IMR-90 (cell line): Measurements from ENCODE around the gene NPL. TPM values are rescaled to one million over a fixed set of nuclear protein-coding genes. Genes with fewer than 3 reads are reported as not detected.

Source experiments
- ATAC-seq: fragments of 200-7000 bp; cut with Tn5 transposase; 2 replicates; pipeline ENCODE4 v1.9.1; 2020; ENCODE audit warnings: low read depth, mild to moderate bottlenecking, moderate library complexity
- BruUV-seq: library from RNA; stranded (reverse); fragments of 400-500 nt; replicated peaks from 2 replicates; lab custom pipeline; 2021; lab: Mats Ljungman, UMichigan
- CTCF ChIA-PET: fragments of 300-600 bp; formaldehyde crosslinking; extraction: SDS; loops from one replicate; lab custom pipeline; 2021; ENCODE audit warnings: antibody characterized with exemption; lab: Yijun Ruan, JAX
- POLR2A ChIA-PET: fragments of 300-600 bp; sonication (Branson Sonifier 250); formaldehyde crosslinking; loops from one replicate; lab custom pipeline; 2022; ENCODE audit warnings: antibody characterized with exemption; ENCODE audit not compliant: unreplicated experiment; lab: Charles Lee
- DNase-seq: peaks from one replicate; pipeline ENCODE4 v3.0.0; 2013
- H2AFZ ChIP-seq: replicated peaks from 2 replicates; pipeline ENCODE3; 2013; ENCODE audit warnings: low read length, mild to moderate bottlenecking; ENCODE audit not compliant: poor library complexity
- H2AK5ac ChIP-seq: 2 replicates; pipeline ENCODE4 v1.6.1; 2013; ENCODE audit warnings: low read depth, low read length, inconsistent platforms
- H2AK9ac ChIP-seq: replicated peaks from 2 replicates; pipeline ENCODE3; 2013; ENCODE audit warnings: mild to moderate bottlenecking, low read depth, low read length, moderate library complexity; ENCODE audit not compliant: poor library complexity
- H2BK120ac ChIP-seq: 2 replicates; pipeline ENCODE4 v1.6.1; 2013; ENCODE audit warnings: low read depth, low read length, inconsistent platforms
- H2BK15ac ChIP-seq: 3 replicates; pipeline ENCODE4 v1.6.1; 2013; ENCODE audit warnings: low read depth, low read length, inconsistent platforms
- H2BK20ac ChIP-seq: 2 replicates; pipeline ENCODE4 v1.6.1; 2013; ENCODE audit warnings: low read depth, mild to moderate bottlenecking, inconsistent platforms, low read length, moderate library complexity
- H2BK5ac ChIP-seq: 2 replicates; pipeline ENCODE4 v1.6.1; 2013; ENCODE audit warnings: mild to moderate bottlenecking, low read depth, low read length, inconsistent platforms; ENCODE audit not compliant: poor library complexity, severe bottlenecking
- H3K14ac ChIP-seq: replicated peaks from 2 replicates; pipeline ENCODE4 v1.6.1; 2013; ENCODE audit warnings: low read depth, low read length, inconsistent platforms
- H3K18ac ChIP-seq: 2 replicates; pipeline ENCODE4 v1.6.1; 2013; ENCODE audit warnings: low read depth, low read length, control low read depth
- H3K23ac ChIP-seq: 2 replicates; pipeline ENCODE4 v1.6.1; 2013; ENCODE audit warnings: low read depth, low read length, inconsistent platforms
- H3K27ac ChIP-seq: 2 replicates; pipeline ENCODE4 v1.5.1; 2013; ENCODE audit warnings: mild to moderate bottlenecking, control low read depth, low read length; ENCODE audit not compliant: insufficient read depth
- H3K27me3 ChIP-seq: 2 replicates; pipeline ENCODE4 v1.6.1; 2013; ENCODE audit warnings: low read length; ENCODE audit not compliant: control insufficient read depth, insufficient read depth
- H3K36me3 ChIP-seq: 2 replicates; pipeline ENCODE4 v1.6.1; 2013; ENCODE audit warnings: low read length, mixed read lengths; ENCODE audit not compliant: control insufficient read depth, insufficient read depth
- H3K4ac ChIP-seq: 2 replicates; pipeline ENCODE4 v1.6.1; 2013; ENCODE audit warnings: low read depth, low read length, inconsistent platforms
- H3K4me1 ChIP-seq: 2 replicates; pipeline ENCODE4 v1.6.1; 2013; ENCODE audit warnings: low read length, mixed read lengths; ENCODE audit not compliant: control insufficient read depth, insufficient read depth
- H3K4me2 ChIP-seq: 2 replicates; pipeline ENCODE4 v1.6.1; 2013; ENCODE audit warnings: low read depth, mild to moderate bottlenecking, control low read depth, low read length, moderate library complexity
- H3K4me3 ChIP-seq: 2 replicates; pipeline ENCODE4 v1.5.1; 2013; ENCODE audit warnings: low read depth, mild to moderate bottlenecking, control low read depth, low read length, moderate library complexity; ENCODE audit not compliant: insufficient read depth
- H3K56ac ChIP-seq: 2 replicates; pipeline ENCODE4 v1.6.1; 2013; ENCODE audit warnings: low read length, inconsistent platforms; ENCODE audit not compliant: insufficient read depth; ENCODE audit errors: extremely low read depth
- H3K79me1 ChIP-seq, 2 experiments: 2 replicates each; pipeline ENCODE4 v1.6.1; 2013; ENCODE audit warnings: low read length in 2 of 2, inconsistent platforms in 1 of 2, low read depth in 1 of 2
- H3K9ac ChIP-seq: 2 replicates; pipeline ENCODE4 v1.6.1; 2013; ENCODE audit warnings: low read depth, low read length, control low read depth
- H3K9me1 ChIP-seq: 2 replicates; pipeline ENCODE4 v1.6.1; 2013; ENCODE audit warnings: low read length, inconsistent platforms; ENCODE audit not compliant: insufficient read depth
- H3K9me3 ChIP-seq: 2 replicates; pipeline ENCODE4 v1.6.1; 2013; ENCODE audit warnings: low read length; ENCODE audit not compliant: control insufficient read depth, insufficient read depth
- H4K20me1 ChIP-seq: 2 replicates; pipeline ENCODE4 v1.6.1; 2013; ENCODE audit warnings: low read length, inconsistent platforms; ENCODE audit not compliant: insufficient read depth
- H4K5ac ChIP-seq: 2 replicates; pipeline ENCODE4 v1.6.1; 2013; ENCODE audit warnings: mild to moderate bottlenecking, low read depth, low read length, control low read depth
- H4K8ac ChIP-seq, 2 experiments: 2 replicates each; pipeline ENCODE4 v1.6.1; 2013; ENCODE audit warnings: low read depth in 2 of 2, low read length in 2 of 2, control low read depth in 1 of 2, inconsistent platforms in 1 of 2
- H4K91ac ChIP-seq: 2 replicates; pipeline ENCODE4 v1.6.1; 2013; ENCODE audit warnings: low read depth, low read length, inconsistent platforms; ENCODE audit not compliant: insufficient read depth
- FOS ChIP-seq: fragments of 150-350 bp; IDR thresholded peaks from 2 replicates; pipeline ENCODE4 v1.6.1; 2016; ENCODE audit warnings: low read depth, low read length
- POLR2A ChIP-seq: IDR thresholded peaks from 2 replicates; pipeline ENCODE4 v1.6.1; 2012; ENCODE audit warnings: mild to moderate bottlenecking, low read depth, low read length
- RCOR1 ChIP-seq: IDR thresholded peaks from 2 replicates; pipeline ENCODE4 v1.6.1; 2012; ENCODE audit warnings: mild to moderate bottlenecking, low read length, improper control_type of control experiment; ENCODE audit not compliant: insufficient replicate concordance
- SMC3 ChIP-seq: fragments of 150-350 bp; IDR thresholded peaks from 2 replicates; pipeline ENCODE4 v1.6.1; 2016; ENCODE audit warnings: low read depth, mild to moderate bottlenecking, antibody characterized with exemption, low read length, moderate library complexity
- WGBS, 2 experiments: methylation state at CpG; one replicate each; pipeline versions ENCODE4 v1.1.5 to v1.1.7; 2013; ENCODE audit warnings: missing lambda C conversion rate in 2 of 2; ENCODE audit not compliant: insufficient read length in 1 of 2; ENCODE audit errors: extremely low coverage in 2 of 2; 5-methylcytosine and 5-hydroxymethylcytosine counted together
- dilution Hi-C: fragments of 300-500 bp; cut with HindIII; formaldehyde crosslinking; loops from one replicate; pipeline ENCODE4 v1.14.3; 2018; ENCODE audit warnings: low sequenced_read_pairs; ENCODE audit not compliant: unreplicated experiment
- in situ Hi-C: fragments of 300-500 bp; cut with MboI; formaldehyde crosslinking; loops from 3 replicates; pipeline ENCODE4 v1.14.3; 2019; ENCODE audit warnings: low sequenced_read_pairs, inconsistent platforms, mixed read lengths
- intact Hi-C: fragments of 100-400 bp; cut with micrococcal nuclease; formaldehyde crosslinking; loops from 2 replicates; pipeline ENCODE4 v1.10.0; 2022
- polyA plus RNA-seq, 3 experiments: library from polyadenylated mRNA; depleted of rRNA; stranded (reverse); fragments of >200 nt; gene quantifications; 2 replicates each; pipeline ENCODE4 v1.2.3, GENCODE V29; 2012; ENCODE audit warnings: low replicate concordance in 1 of 3
- total RNA-seq: library from RNA; depleted of rRNA; stranded (reverse); fragments of >200 nt; gene quantifications from 2 replicates; pipeline ENCODE4 v1.2.3, GENCODE V29; 2012

The NPL gene
- total and polyA plus RNA-seq, 2 of the 4 experiments (the other 2 are of a cell fraction) = 0.36 to 0.68 TPM

DNA sequence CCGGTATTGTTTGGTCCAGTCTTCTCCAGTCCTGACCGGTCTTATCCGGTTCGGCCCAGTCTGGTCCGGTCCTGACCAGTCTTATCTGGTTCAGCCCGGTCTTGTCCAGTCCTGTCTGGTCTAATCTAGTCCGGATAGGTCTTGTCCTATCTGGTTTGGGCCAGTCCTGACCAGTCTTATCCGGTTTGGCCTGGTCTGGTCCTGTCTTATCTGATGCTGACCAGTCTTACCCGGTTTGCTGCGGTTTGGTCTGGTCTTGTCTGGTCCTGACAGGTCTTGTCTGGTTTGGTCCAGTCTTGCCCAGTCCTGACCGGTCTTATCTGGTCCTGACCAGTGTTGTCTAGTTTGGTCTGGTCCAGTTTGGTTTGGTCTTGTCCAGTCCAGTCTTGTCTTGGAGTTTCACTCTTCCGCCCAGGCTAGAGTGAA is 79.7 kb downstream of the NPL start:
- H3K9me1 ChIP-seq = peaks cover 6% of the 10 kb centered on the region
- no peak for TF ChIP-seq SMC3
- no peak for TF ChIP-seq RCOR1
- no peak for TF ChIP-seq FOS
- no peak for TF ChIP-seq POLR2A
- H3K9me3 ChIP-seq = no peaks in the 10 kb centered on the region
- H2BK20ac ChIP-seq = no peak overlapping the region
- no peak overlapping the region for H3K56ac ChIP-seq
- no peak overlapping the region for H2BK120ac ChIP-seq
- H2AK9ac ChIP-seq = no peak overlapping the region
- peak overlapping the region; percentile 44 for H2BK5ac ChIP-seq
- H3K14ac ChIP-seq = no peak overlapping the region
- H3K36me3 ChIP-seq = peaks cover 42% of the 10 kb centered on the region
- no peak overlapping the region for H4K5ac ChIP-seq
- in situ Hi-C loops (no loop called here), intact Hi-C loops (no loop called here), dilution Hi-C loops (no loop called here)
- no peak overlapping the region for H3K9ac ChIP-seq
- no peak overlapping the region for H2BK15ac ChIP-seq
- no peak overlapping the region for H2AFZ ChIP-seq
- no peak overlapping the region for H3K4me2 ChIP-seq
- H3K79me1 ChIP-seq = peaks cover 21 to 26% of the 10 kb centered on the region in 2 experiments
- H2AK5ac ChIP-seq = no peak overlapping the region
- no TSS peak for BruUV-seq
- no peak overlapping the region for H3K23ac ChIP-seq
- no peak overlapping the region for H4K91ac ChIP-seq
- H3K4me1 ChIP-seq = no peaks in the 10 kb centered on the region
- no peak overlapping the region for H4K8ac ChIP-seq
- H3K4me3 ChIP-seq = no peak overlapping the region
- no peak overlapping the region for H3K18ac ChIP-seq
- H3K27ac ChIP-seq = peak overlapping the region; percentile 25; the same call in 1 of the 2 replicates
- ATAC-seq = no peak
- CTCF ChIA-PET = no interaction called here
- H3K27me3 ChIP-seq = no peaks in the 10 kb centered on the region
- peaks cover 7% of the 10 kb centered on the region for H4K20me1 ChIP-seq
- POLR2A ChIA-PET = no interaction called here
- H3K4ac ChIP-seq = no peak overlapping the region
- 99% methylated on average over 8 of the region's 12 CpGs; no CpG with 5 or more reads in 1 of the 2 experiments for WGBS, 2 experiments
- DNase-seq = no peak
